ENCODE data around the gene KIF6.
"Not testable (repeated sequence)": the region's sequence is repeated elsewhere in the genome, so short reads cannot be mapped to it uniquely, and the experiment has no call there.

KIF6 gene

DNA sequence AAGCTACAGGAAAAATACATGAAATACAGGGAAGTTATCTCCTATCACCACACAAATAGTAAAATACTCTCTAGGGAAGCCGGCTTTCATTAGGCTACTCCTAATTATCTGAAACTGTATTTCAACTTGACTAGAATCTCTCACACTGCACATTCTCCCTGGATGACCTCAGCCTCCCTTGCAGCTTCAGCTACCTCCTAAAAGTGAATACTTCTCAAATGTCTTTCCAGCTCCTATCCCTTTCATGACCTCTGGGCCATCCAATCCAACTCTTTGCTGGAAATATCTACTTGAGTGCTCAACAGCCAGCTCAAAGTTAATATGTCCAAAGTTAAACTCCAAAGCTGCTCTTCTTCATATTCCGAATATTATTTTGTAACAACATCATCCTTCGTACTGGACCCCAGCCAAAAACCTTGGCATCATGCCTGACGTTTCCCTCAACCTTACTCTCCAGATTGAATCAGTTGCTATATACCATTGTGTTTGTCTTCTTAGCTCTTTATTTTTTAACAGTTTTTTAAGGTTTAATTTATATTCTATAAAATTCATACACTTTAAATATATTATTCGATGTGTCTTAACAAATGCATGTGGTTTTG, 29.4 kb upstream of the KIF6 start:
- no peaks in the 10 kb centered on the region for H3K9me3 ChIP-seq (replicated peaks; ENCODE audit: low read length)
- no peak overlapping the region for H3K4me3 ChIP-seq (ENCODE audit: low read length)
- H3K9ac ChIP-seq (ENCODE audit: low read depth, low read length) = no peak overlapping the region
- no peak overlapping the region for H3K4me2 ChIP-seq (ENCODE audit: low read length)
- H3K27me3 ChIP-seq (ENCODE audit: control insufficient read depth, insufficient read depth, low read length) = no peaks in the 10 kb centered on the region
- H3K36me3 ChIP-seq (ENCODE audit: insufficient read depth, low read length) = no peaks in the 10 kb centered on the region
- H3K4me1 ChIP-seq (ENCODE audit: control insufficient read depth, insufficient read depth, low read length) = no peaks in the 10 kb centered on the region

GRCh38 chr6:39753725-39754045, 28.5 kb upstream of the KIF6 start:
- Histone ChIP-seq H3K9ac (ENCODE audit: low read depth, low read length) (no peak overlapping the region), H3K4me1 (ENCODE audit: control insufficient read depth, insufficient read depth, low read length) (no peaks in the 10 kb centered on the region), H3K27me3 (ENCODE audit: control insufficient read depth, insufficient read depth, low read length) (no peaks in the 10 kb centered on the region), H3K4me2 (ENCODE audit: low read length) (no peak overlapping the region), H3K36me3 (ENCODE audit: insufficient read depth, low read length) (no peaks in the 10 kb centered on the region), H3K4me3 (ENCODE audit: low read length) (no peak overlapping the region), H3K9me3 (replicated peaks; ENCODE audit: low read length) (no peaks in the 10 kb centered on the region)

- no peaks in the 10 kb centered on the region for H3K4me1 ChIP-seq (ENCODE audit: control insufficient read depth, insufficient read depth, low read length)
- no peaks in the 10 kb centered on the region for H3K9me3 ChIP-seq (replicated peaks; ENCODE audit: low read length)
- no peak overlapping the region for H3K9ac ChIP-seq (ENCODE audit: low read depth, low read length)
- no peak overlapping the region for H3K4me2 ChIP-seq (ENCODE audit: low read length)
- H3K36me3 ChIP-seq (ENCODE audit: insufficient read depth, low read length) = no peaks in the 10 kb centered on the region
- no peak overlapping the region for H3K4me3 ChIP-seq (ENCODE audit: low read length)
- no peaks in the 10 kb centered on the region for H3K27me3 ChIP-seq (ENCODE audit: control insufficient read depth, insufficient read depth, low read length)
These were observed 27.9 kb upstream of the KIF6 start for GRCh38 chr6:39752835-39753724.

- no peaks in the 10 kb centered on the region for H3K27me3 ChIP-seq (ENCODE audit: control insufficient read depth, insufficient read depth, low read length)
- no peaks in the 10 kb centered on the region for H3K9me3 ChIP-seq (replicated peaks; ENCODE audit: low read length)
- no peak overlapping the region for H3K9ac ChIP-seq (ENCODE audit: low read depth, low read length)
- no peaks in the 10 kb centered on the region for H3K36me3 ChIP-seq (ENCODE audit: insufficient read depth, low read length)
- H3K4me1 ChIP-seq (ENCODE audit: control insufficient read depth, insufficient read depth, low read length) = no peaks in the 10 kb centered on the region
- H3K4me3 ChIP-seq (ENCODE audit: low read length) = no peak overlapping the region
- no peak overlapping the region for H3K4me2 ChIP-seq (ENCODE audit: low read length)
These were observed 21.6 kb upstream of the KIF6 start for GRCh38 chr6:39746795-39747194.

- Histone ChIP-seq H3K9ac (ENCODE audit: low read depth, low read length) (no peak overlapping the region), H3K9me3 (replicated peaks; ENCODE audit: low read length) (no peaks in the 10 kb centered on the region), H3K4me3 (ENCODE audit: low read length) (no peak overlapping the region), H3K4me1 (ENCODE audit: control insufficient read depth, insufficient read depth, low read length) (no peaks in the 10 kb centered on the region), H3K36me3 (ENCODE audit: insufficient read depth, low read length) (no peaks in the 10 kb centered on the region), H3K27me3 (ENCODE audit: control insufficient read depth, insufficient read depth, low read length) (peaks cover 20% of the 10 kb centered on the region), H3K4me2 (ENCODE audit: low read length) (no peak overlapping the region)
These were observed 8.5 kb upstream of the KIF6 start for GRCh38 chr6:39733704-39734103.

DNA sequence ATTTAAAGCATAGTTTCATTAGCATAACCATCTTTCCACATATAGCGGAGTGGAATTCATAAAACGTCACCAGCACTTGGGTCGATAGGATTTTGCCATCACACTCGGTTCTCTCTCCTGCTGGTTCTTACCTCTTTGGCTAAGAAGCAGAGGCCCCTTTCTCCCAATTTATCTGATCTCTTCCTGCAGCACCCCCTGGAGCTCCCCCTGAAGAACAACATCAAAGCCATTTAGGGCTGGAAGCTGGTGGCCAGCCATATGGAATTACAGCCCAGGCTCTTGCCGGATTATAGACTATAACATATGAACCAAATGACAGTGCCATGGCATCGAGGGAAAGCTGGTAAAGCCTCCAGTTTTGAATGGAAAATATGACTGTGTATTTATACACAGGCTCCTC, 6.4 kb upstream of the KIF6 start:
- no peaks in the 10 kb centered on the region for H3K9me3 ChIP-seq (replicated peaks; ENCODE audit: low read length)
- no peaks in the 10 kb centered on the region for H3K36me3 ChIP-seq (ENCODE audit: insufficient read depth, low read length)
- H3K27me3 ChIP-seq (ENCODE audit: control insufficient read depth, insufficient read depth, low read length) = peaks cover 24% of the 10 kb centered on the region
- H3K4me3 ChIP-seq (ENCODE audit: low read length) = no peak overlapping the region
- H3K4me2 ChIP-seq (ENCODE audit: low read length) = no peak overlapping the region
- no peaks in the 10 kb centered on the region for H3K4me1 ChIP-seq (ENCODE audit: control insufficient read depth, insufficient read depth, low read length)
- H3K9ac ChIP-seq (ENCODE audit: low read depth, low read length) = no peak overlapping the region

- Histone ChIP-seq H3K9ac (ENCODE audit: low read depth, low read length) (no peak overlapping the region), H3K36me3 (ENCODE audit: insufficient read depth, low read length) (no peaks in the 10 kb centered on the region), H3K9me3 (replicated peaks; ENCODE audit: low read length) (no peaks in the 10 kb centered on the region), H3K4me2 (ENCODE audit: low read length) (no peak overlapping the region), H3K4me3 (ENCODE audit: low read length) (no peak overlapping the region), H3K27me3 (ENCODE audit: control insufficient read depth, insufficient read depth, low read length) (peaks cover 24% of the 10 kb centered on the region), H3K4me1 (ENCODE audit: control insufficient read depth, insufficient read depth, low read length) (no peaks in the 10 kb centered on the region)
These were observed 4.7 kb upstream of the KIF6 start for GRCh38 chr6:39729945-39730344.

GRCh38 chr6:39725632-39725997, 407 bp upstream of the KIF6 start:
- H3K27me3 ChIP-seq (ENCODE audit: control insufficient read depth, insufficient read depth, low read length) = peaks cover 10% of the 10 kb centered on the region
- peak overlapping the region; percentile 87 for H3K4me3 ChIP-seq (ENCODE audit: low read length)
- peak overlapping the region; percentile 95 for H3K4me2 ChIP-seq (ENCODE audit: low read length)
- H3K36me3 ChIP-seq (ENCODE audit: insufficient read depth, low read length) = no peaks in the 10 kb centered on the region
- H3K4me1 ChIP-seq (ENCODE audit: control insufficient read depth, insufficient read depth, low read length) = no peaks in the 10 kb centered on the region
- no peaks in the 10 kb centered on the region for H3K9me3 ChIP-seq (replicated peaks; ENCODE audit: low read length)
- peak overlapping the region; percentile 57 for H3K9ac ChIP-seq (ENCODE audit: low read depth, low read length)

DNA sequence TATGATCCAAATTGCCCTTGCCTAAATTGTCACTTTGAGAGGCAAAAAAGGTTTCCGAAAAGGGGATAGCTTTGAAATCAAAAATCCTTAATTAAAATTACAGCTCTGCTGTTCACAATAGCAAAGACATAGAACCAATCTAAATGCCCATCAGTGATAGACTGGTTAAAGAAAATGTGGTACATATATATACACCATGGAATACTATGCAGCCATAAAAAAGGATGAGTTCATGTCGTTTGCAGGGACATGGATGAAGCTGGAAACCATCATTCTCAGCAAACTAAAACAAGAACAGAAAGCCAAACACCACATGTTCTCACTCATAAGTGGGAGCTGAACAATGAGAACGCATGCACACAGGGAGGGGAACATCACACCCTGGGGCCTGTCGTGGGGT, 1.9 kb downstream of the KIF6 start:
- not testable (repeated sequence) for H3K4me1 ChIP-seq (ENCODE audit: control insufficient read depth, insufficient read depth, low read length); H3K36me3 ChIP-seq (ENCODE audit: insufficient read depth, low read length); H3K4me3 ChIP-seq (ENCODE audit: low read length); H3K9ac ChIP-seq (ENCODE audit: low read depth, low read length); H3K4me2 ChIP-seq (ENCODE audit: low read length); H3K27me3 ChIP-seq (ENCODE audit: control insufficient read depth, insufficient read depth, low read length); H3K9me3 ChIP-seq (replicated peaks; ENCODE audit: low read length)

DNA sequence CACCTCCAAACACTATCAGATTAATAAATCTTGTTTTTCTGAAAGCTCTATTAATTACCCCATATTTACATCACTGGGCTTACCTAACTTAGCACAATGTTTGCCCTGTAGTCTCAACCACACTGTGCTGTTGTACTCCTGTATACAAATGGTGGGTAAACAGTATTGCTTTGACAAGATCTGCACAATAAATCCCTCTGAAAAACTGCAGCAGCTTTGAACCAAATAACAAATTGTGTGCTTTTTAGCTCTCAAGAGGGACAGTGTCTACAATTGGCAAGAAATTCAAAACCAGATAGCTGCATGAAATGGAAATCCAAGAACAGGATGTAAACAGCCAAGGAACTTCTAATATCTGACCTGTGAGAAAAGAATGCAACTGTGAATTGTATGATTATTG, 10.4 kb downstream of the KIF6 start:
- no peak overlapping the region for H3K9ac ChIP-seq (ENCODE audit: low read depth, low read length)
- peaks cover 2% of the 10 kb centered on the region for H3K27me3 ChIP-seq (ENCODE audit: control insufficient read depth, insufficient read depth, low read length)
- H3K4me2 ChIP-seq (ENCODE audit: low read length) = no peak overlapping the region
- no peak overlapping the region for H3K4me3 ChIP-seq (ENCODE audit: low read length)
- H3K36me3 ChIP-seq (ENCODE audit: insufficient read depth, low read length) = no peaks in the 10 kb centered on the region
- H3K9me3 ChIP-seq (replicated peaks; ENCODE audit: low read length) = no peaks in the 10 kb centered on the region
- H3K4me1 ChIP-seq (ENCODE audit: control insufficient read depth, insufficient read depth, low read length) = no peaks in the 10 kb centered on the region

DNA sequence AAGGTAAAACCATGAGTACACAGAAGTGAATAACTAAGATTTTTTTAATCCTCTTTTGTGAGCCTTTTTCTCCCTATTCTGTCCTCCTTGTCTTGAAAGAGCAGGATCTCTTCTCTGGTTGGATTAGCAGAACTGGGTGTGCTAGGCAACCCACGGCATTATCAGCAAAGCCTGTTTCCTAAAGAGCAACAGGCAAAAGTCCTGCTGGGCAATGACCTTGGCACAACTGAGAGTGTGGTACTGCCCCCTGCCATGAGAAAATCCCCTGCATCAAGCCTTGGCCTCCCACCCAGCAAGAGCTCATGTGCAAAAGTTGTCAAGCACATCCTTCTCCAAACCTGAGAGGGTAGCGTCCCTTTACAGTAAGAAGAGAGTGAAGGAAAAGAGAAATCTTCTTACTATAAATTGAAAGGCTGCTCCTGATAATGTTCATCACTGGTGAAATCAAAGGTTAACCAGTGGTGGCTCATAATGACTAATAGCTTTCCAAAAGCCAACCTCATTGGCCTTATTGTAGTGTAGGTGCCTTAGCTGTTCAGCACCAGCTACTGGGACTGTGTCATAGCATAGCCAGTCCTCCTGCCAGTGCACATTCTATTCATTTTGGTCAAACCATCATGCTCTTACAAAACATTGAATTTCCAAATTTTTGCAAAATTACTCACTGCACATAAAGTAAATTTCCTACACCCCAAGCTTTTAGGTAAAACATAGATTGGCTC, 17.1 kb downstream of the KIF6 start:
- no peaks in the 10 kb centered on the region for H3K9me3 ChIP-seq (replicated peaks; ENCODE audit: low read length)
- H3K36me3 ChIP-seq (ENCODE audit: insufficient read depth, low read length) = no peaks in the 10 kb centered on the region
- H3K4me3 ChIP-seq (ENCODE audit: low read length) = no peak overlapping the region
- no peaks in the 10 kb centered on the region for H3K27me3 ChIP-seq (ENCODE audit: control insufficient read depth, insufficient read depth, low read length)
- H3K9ac ChIP-seq (ENCODE audit: low read depth, low read length) = no peak overlapping the region
- H3K4me1 ChIP-seq (ENCODE audit: control insufficient read depth, insufficient read depth, low read length) = no peaks in the 10 kb centered on the region
- no peak overlapping the region for H3K4me2 ChIP-seq (ENCODE audit: low read length)
